Activated naive CD4-positive, alpha-beta T cell treated with anti-CD3 and anti-CD28 coated beads, Interleukin-2, amount 50 U/mL, for 24 hours (primary cell): Measurements from ENCODE around the gene BMP7.

ENCODE experiments used
- H3K27ac Mint-ChIP-seq: one replicate; pipeline ENCODE4 v1.8.0; 2021; ENCODE audit warnings: mild to moderate bottlenecking, mixed read lengths
- H3K27me3 Mint-ChIP-seq: one replicate; pipeline ENCODE4 v1.8.0; 2021; ENCODE audit warnings: mixed read lengths
- H3K36me3 Mint-ChIP-seq: one replicate; pipeline ENCODE4 v1.8.0; 2021; ENCODE audit warnings: mixed read lengths
- H3K4me1 Mint-ChIP-seq: one replicate; pipeline ENCODE4 v1.8.0; 2021; ENCODE audit warnings: mixed read lengths
- H3K4me3 Mint-ChIP-seq: one replicate; pipeline ENCODE4 v1.8.0; 2021; ENCODE audit warnings: mild to moderate bottlenecking, mixed read lengths
- H3K9me3 Mint-ChIP-seq: one replicate; pipeline ENCODE4 v1.8.0; 2021; ENCODE audit warnings: mixed read lengths

Gene BMP7

DNA sequence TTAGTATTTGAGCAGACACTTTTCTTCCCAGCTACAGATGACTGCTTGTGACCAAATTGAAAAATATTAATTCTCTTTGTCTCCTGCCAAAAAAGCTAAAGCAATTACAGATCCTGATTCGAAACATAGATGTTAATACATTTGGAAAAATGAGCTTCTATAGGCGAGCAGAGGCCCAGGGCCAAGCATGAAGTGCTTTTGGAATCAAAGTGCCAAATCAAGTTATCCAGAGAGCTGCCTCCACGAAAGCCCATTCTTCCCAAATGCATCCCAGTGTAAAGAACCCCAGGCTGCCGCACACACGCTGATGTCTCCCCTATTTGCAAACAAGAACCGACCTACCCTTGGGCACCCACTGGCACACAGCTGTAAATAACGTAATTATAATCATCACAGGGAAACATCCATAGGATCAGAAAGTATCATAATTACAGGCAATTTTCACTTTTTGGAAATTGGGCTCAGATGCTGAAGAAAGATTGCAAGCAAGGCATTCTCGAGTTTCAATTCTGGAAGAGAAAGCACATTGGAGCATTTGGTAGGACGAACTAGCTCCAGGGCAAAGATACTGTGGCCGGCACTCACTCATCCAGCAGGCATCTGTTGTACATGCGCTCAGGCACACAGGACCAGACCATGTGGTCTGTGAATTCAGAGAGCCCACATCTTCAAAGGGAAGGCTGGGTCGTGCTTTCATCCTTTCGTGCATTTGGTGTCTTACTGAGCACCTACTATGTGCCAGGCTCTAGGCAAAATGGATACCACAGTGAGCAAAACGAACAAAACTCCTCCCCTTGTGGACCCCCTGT is 45.9 kb downstream of the BMP7 start:
- H3K9me3 Mint-ChIP-seq = no peaks in the 10 kb centered on the region
- no peak overlapping the region for H3K4me3 Mint-ChIP-seq
- no peaks in the 10 kb centered on the region for H3K27me3 Mint-ChIP-seq
- H3K36me3 Mint-ChIP-seq = no peaks in the 10 kb centered on the region
- no peak overlapping the region for H3K27ac Mint-ChIP-seq
- no peaks in the 10 kb centered on the region for H3K4me1 Mint-ChIP-seq

DNA sequence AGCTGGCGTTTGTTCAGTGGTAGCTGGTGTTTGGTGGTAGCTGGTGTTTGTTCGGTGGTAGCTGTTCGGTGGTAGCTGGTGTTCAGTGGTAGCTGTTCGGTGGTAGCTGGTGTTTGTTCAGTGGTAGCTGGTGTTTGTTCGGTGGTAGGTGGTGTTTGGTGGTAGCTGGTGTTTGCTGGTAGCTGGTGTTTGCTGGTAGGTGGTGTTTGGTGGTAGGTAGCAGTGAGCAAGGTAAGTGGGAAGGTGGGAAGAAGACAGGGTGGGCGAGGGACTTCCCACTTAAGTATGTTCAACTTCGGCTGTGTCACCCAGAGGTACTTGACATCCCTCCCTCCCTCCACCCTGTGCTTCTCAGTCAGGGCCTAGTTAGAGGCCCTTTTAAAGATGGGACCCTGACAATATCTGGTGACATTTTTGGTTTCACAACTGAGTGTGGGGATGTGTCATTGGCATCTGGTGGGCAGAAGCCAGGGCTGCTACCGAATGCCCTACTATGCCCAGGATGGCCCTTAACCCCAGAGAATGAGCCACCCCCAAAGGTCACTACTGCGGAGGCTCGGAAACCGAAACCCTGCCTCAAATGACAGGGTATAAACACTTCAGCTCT is 47.3 kb downstream of the BMP7 start:
- Mint-ChIP-seq H3K9me3 (no peaks in the 10 kb centered on the region), H3K4me3 (no peak overlapping the region), H3K27ac (no peak overlapping the region), H3K27me3 (no peaks in the 10 kb centered on the region), H3K36me3 (no peaks in the 10 kb centered on the region), H3K4me1 (no peaks in the 10 kb centered on the region)

DNA sequence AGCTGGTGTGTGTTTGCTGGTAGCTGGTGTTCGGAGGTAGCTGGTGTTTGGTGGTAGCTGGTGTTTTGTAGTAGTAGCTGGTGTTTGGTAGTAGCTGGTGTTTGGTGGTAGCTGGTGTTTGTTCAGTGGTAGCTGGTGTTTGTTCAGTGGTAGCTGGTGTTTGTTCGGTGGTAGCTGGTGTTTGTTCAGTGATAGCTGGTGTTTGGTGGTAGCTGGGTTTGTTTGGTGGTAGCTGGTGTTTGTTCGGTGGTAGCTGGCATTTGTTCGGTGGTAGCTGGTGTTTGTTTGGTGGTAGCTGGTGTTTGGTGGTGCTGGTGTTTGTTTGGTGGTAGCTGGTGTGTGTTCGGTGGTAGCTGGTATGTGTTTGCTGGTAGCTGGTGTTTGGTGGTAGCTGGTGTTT is 48.0 kb downstream of the BMP7 start:
- Mint-ChIP-seq H3K4me1 (no peaks in the 10 kb centered on the region), H3K27me3 (no peaks in the 10 kb centered on the region), H3K9me3 (no peaks in the 10 kb centered on the region), H3K27ac (no peak overlapping the region), H3K36me3 (no peaks in the 10 kb centered on the region), H3K4me3 (no peak overlapping the region)

- no peaks in the 10 kb centered on the region for H3K4me1 Mint-ChIP-seq
- H3K27ac Mint-ChIP-seq = no peak overlapping the region
- H3K9me3 Mint-ChIP-seq = no peaks in the 10 kb centered on the region
- no peaks in the 10 kb centered on the region for H3K27me3 Mint-ChIP-seq
- H3K4me3 Mint-ChIP-seq = no peak overlapping the region
- H3K36me3 Mint-ChIP-seq = no peaks in the 10 kb centered on the region
These were observed 48.6 kb downstream of the BMP7 start for GRCh38 chr20:57217802-57218201.

DNA sequence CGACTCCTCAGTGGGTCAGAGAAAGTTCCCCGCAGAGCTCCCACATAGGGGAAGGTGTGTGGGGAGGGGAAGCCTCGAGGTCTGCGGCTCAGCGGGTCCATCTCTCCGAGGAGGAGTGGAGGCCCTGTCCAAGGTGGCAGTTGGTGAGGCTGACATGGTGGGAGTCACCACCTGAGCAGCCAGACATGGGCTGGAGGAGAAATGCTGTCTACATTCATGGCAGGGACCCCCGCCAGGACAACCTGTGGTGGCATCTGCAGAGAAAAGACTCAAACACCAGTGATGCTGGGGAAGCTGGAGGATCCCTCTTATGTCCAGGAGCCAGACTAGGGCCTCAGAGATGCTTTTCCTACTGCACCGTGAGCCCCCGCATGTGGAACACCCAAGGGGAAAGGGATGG is 49.8 kb downstream of the BMP7 start:
- no peaks in the 10 kb centered on the region for H3K36me3 Mint-ChIP-seq
- H3K27me3 Mint-ChIP-seq = no peaks in the 10 kb centered on the region
- H3K27ac Mint-ChIP-seq = no peak overlapping the region
- no peaks in the 10 kb centered on the region for H3K4me1 Mint-ChIP-seq
- no peak overlapping the region for H3K4me3 Mint-ChIP-seq
- H3K9me3 Mint-ChIP-seq = no peaks in the 10 kb centered on the region

GRCh38 chr20:57215826-57216471 is 50.5 kb downstream of the BMP7 start:
- Mint-ChIP-seq H3K27ac (no peak overlapping the region), H3K9me3 (no peaks in the 10 kb centered on the region), H3K4me1 (no peaks in the 10 kb centered on the region), H3K4me3 (no peak overlapping the region), H3K36me3 (no peaks in the 10 kb centered on the region), H3K27me3 (no peaks in the 10 kb centered on the region)

- Mint-ChIP-seq H3K4me3 (no peak overlapping the region), H3K9me3 (no peaks in the 10 kb centered on the region), H3K4me1 (no peaks in the 10 kb centered on the region), H3K36me3 (no peaks in the 10 kb centered on the region), H3K27ac (no peak overlapping the region), H3K27me3 (no peaks in the 10 kb centered on the region)
These were observed 51.0 kb downstream of the BMP7 start for GRCh38 chr20:57215426-57215825.

DNA sequence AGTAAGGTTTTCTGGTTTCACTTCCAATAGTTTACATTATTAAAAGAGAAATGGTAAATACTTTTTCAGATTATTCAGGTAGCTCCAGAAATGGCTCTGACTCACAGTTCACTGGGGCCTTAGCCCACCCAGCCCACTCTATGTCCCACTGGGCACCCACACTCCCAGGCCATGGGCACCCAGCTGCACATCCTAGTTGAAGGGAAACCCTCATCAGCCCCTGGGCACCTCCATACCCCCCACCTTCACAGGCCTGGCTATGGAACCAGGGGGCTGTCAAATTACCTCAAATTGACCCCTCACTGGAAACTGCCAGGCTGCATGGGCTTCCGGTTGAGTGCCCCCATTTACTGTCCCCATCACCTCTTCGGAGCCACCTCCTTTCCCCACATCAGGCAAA is 51.5 kb downstream of the BMP7 start:
- Mint-ChIP-seq H3K36me3 (no peaks in the 10 kb centered on the region), H3K9me3 (no peaks in the 10 kb centered on the region), H3K27ac (no peak overlapping the region)

DNA sequence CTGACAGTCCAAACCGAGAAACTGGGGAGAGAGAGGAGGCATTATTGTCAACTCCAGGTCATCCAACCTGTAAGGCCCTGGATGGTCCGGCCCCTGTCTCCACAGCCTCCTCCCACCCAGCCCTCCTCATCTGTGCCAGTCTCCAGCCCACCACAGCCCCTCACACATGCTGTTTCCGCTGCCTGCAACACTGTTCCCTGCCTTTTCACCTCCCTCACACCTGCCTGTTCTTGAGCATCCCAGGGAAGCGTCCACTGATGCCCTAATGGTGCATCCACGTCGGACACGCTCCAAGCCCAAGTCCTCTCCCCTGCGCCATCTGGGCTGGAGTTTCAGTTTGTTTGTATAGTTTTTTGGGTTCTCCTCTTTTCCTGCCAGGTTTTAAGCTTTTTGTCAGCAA is 52.0 kb downstream of the BMP7 start:
- H3K4me3 Mint-ChIP-seq = no peak overlapping the region
- no peaks in the 10 kb centered on the region for H3K4me1 Mint-ChIP-seq
- H3K27me3 Mint-ChIP-seq = peaks cover 1% of the 10 kb centered on the region
- no peak overlapping the region for H3K27ac Mint-ChIP-seq
- no peaks in the 10 kb centered on the region for H3K9me3 Mint-ChIP-seq
- no peaks in the 10 kb centered on the region for H3K36me3 Mint-ChIP-seq

More for the DNA sequence above, 51.5 kb downstream of the BMP7 start:
- no peak overlapping the region for H3K4me3 Mint-ChIP-seq
- H3K27me3 Mint-ChIP-seq = peaks cover under 1% of the 10 kb centered on the region
- H3K4me1 Mint-ChIP-seq = no peaks in the 10 kb centered on the region

DNA sequence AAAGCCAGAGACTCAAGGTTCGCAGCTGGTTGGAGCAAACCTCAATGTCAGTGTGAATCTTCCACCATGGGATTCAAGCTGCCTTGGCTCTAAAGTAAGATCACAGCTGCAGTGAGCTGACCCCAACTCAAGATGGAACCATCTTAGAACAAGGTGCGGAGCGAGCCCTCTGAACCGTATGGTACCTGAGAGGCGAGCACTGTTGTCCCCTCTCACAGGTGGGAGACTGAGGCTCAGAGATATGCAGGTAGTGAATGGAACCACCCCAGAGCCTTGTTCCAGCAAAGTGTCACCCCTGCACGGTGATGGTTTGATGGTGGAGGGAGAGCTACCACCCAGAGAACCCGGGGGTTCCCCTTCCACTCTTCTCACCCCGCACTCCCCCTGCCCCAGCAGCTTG is 52.5 kb downstream of the BMP7 start:
- Mint-ChIP-seq H3K4me3 (no peak overlapping the region), H3K27ac (no peak overlapping the region), H3K36me3 (no peaks in the 10 kb centered on the region), H3K9me3 (no peaks in the 10 kb centered on the region), H3K4me1 (no peaks in the 10 kb centered on the region), H3K27me3 (peaks cover 1% of the 10 kb centered on the region)

- Mint-ChIP-seq H3K9me3 (no peaks in the 10 kb centered on the region), H3K36me3 (no peaks in the 10 kb centered on the region), H3K27me3 (peaks cover 1% of the 10 kb centered on the region), H3K4me3 (no peak overlapping the region), H3K27ac (no peak overlapping the region), H3K4me1 (no peaks in the 10 kb centered on the region)
These were observed 53.1 kb downstream of the BMP7 start for GRCh38 chr20:57213291-57213690.

GRCh38 chr20:57212534-57213276 is 53.7 kb downstream of the BMP7 start:
- Mint-ChIP-seq H3K27me3 (peaks cover 1% of the 10 kb centered on the region), H3K27ac (no peak overlapping the region), H3K36me3 (no peaks in the 10 kb centered on the region), H3K9me3 (no peaks in the 10 kb centered on the region), H3K4me1 (no peaks in the 10 kb centered on the region), H3K4me3 (no peak overlapping the region)

- H3K27me3 Mint-ChIP-seq = peaks cover 1% of the 10 kb centered on the region
- H3K36me3 Mint-ChIP-seq = no peaks in the 10 kb centered on the region
- no peaks in the 10 kb centered on the region for H3K4me1 Mint-ChIP-seq
- H3K4me3 Mint-ChIP-seq = no peak overlapping the region
- H3K9me3 Mint-ChIP-seq = no peaks in the 10 kb centered on the region
- no peak overlapping the region for H3K27ac Mint-ChIP-seq
These were observed 54.4 kb downstream of the BMP7 start for GRCh38 chr20:57211908-57212533.

GRCh38 chr20:57211406-57211805 is 55.0 kb downstream of the BMP7 start:
- no peaks in the 10 kb centered on the region for H3K36me3 Mint-ChIP-seq
- H3K4me1 Mint-ChIP-seq = no peaks in the 10 kb centered on the region
- H3K27me3 Mint-ChIP-seq = peaks cover 1% of the 10 kb centered on the region
- no peak overlapping the region for H3K4me3 Mint-ChIP-seq
- H3K27ac Mint-ChIP-seq = no peak overlapping the region
- no peaks in the 10 kb centered on the region for H3K9me3 Mint-ChIP-seq

DNA sequence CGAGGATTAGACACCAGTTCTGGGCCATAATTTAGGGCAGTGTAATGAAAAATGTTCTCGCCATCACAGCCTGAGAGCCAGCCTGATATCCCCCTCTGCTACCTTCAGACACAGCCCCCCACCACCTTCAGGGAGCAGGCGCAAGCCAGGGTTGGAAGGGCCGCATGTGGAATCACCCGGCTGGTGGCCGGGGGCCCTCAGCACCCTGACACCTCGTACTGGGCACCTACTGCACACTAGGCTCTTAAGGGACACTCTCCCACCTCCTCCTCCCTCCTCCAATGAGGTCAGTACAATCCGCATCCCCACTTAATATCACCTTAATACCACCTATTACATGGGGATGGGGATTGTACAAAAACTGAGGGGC is 55.5 kb downstream of the BMP7 start:
- H3K27me3 Mint-ChIP-seq = peaks cover 1% of the 10 kb centered on the region
- no peaks in the 10 kb centered on the region for H3K36me3 Mint-ChIP-seq
- no peaks in the 10 kb centered on the region for H3K4me1 Mint-ChIP-seq
- H3K4me3 Mint-ChIP-seq = no peak overlapping the region
- H3K9me3 Mint-ChIP-seq = no peaks in the 10 kb centered on the region
- H3K27ac Mint-ChIP-seq = no peak overlapping the region
